Occipital lobe (tissue), 2 donors: ENCODE data around the gene TAP1. TPM values are rescaled to one million over a fixed set of nuclear protein-coding genes. Genes with fewer than 3 reads are reported as not detected.

Experiments
- DNase-seq: peaks from one replicate; lab custom pipeline; 2025; lab: John Stamatoyannopoulos, UW
- total RNA-seq: library from RNA; depleted of rRNA; stranded (reverse); fragments of >200 nt; gene quantifications from one replicate; pipeline ENCODE4 v1.2.3, GENCODE V29; 2014

TAP1 gene
- total RNA-seq, 1 donor from 2014 or later = 7.5 TPM

GRCh38 chr6:32860674-32861073 is 7.2 kb upstream of the TAP1 start:
- no peak for DNase-seq

GRCh38 chr6:32858194-32858593 is 4.7 kb upstream of the TAP1 start:
- no peak for DNase-seq

GRCh38 chr6:32857156-32857891 is 3.8 kb upstream of the TAP1 start:
- DNase-seq = no peak

- no peak for DNase-seq
These were observed 2.1 kb upstream of the TAP1 start for GRCh38 chr6:32855467-32856174.

GRCh38 chr6:32854376-32855178 is 1.1 kb upstream of the TAP1 start:
- no peak for DNase-seq

GRCh38 chr6:32852844-32853540 is 512 bp downstream of the TAP1 start:
- no peak for DNase-seq

GRCh38 chr6:32852018-32852843 is 1.3 kb downstream of the TAP1 start:
- no peak for DNase-seq

GRCh38 chr6:32851025-32851424 is 2.5 kb downstream of the TAP1 start:
- no peak for DNase-seq

GRCh38 chr6:32849126-32849525 is 4.4 kb downstream of the TAP1 start:
- DNase-seq = no peak

- DNase-seq = no peak
These were observed 5.7 kb downstream of the TAP1 start for GRCh38 chr6:32847795-32848194.

GRCh38 chr6:32847004-32847403 is 6.5 kb downstream of the TAP1 start:
- no peak for DNase-seq

- DNase-seq = no peak
These were observed 8.1 kb downstream of the TAP1 start for GRCh38 chr6:32845384-32845884.

GRCh38 chr6:32844839-32845383 is 8.6 kb downstream of the TAP1 start:
- no peak for DNase-seq

GRCh38 chr6:32843979-32844838 is 9.3 kb downstream of the TAP1 start, which contains the start of gene PSMB8:
TSS of gene PSMB8 (minus strand) at chr6:32844047. CDS start at chr6:32843996, 51 bp downstream.
- DNase-seq = peak; percentile 92

- DNase-seq = no peak
These were observed 10.0 kb downstream of the TAP1 start for GRCh38 chr6:32843331-32843978.

GRCh38 chr6:32842690-32843089 is 10.8 kb downstream of the TAP1 start:
- DNase-seq = no peak

GRCh38 chr6:32842021-32842650 is 11.4 kb downstream of the TAP1 start:
- no peak for DNase-seq

GRCh38 chr6:32840604-32841246 is 12.8 kb downstream of the TAP1 start:
- no peak for DNase-seq
